ENCODE data around the gene CLTB.
"Not testable (repeated sequence)": the region's sequence is repeated elsewhere in the genome, so short reads cannot be mapped to it uniquely, and the experiment has no call there.

The CLTB gene

DNA sequence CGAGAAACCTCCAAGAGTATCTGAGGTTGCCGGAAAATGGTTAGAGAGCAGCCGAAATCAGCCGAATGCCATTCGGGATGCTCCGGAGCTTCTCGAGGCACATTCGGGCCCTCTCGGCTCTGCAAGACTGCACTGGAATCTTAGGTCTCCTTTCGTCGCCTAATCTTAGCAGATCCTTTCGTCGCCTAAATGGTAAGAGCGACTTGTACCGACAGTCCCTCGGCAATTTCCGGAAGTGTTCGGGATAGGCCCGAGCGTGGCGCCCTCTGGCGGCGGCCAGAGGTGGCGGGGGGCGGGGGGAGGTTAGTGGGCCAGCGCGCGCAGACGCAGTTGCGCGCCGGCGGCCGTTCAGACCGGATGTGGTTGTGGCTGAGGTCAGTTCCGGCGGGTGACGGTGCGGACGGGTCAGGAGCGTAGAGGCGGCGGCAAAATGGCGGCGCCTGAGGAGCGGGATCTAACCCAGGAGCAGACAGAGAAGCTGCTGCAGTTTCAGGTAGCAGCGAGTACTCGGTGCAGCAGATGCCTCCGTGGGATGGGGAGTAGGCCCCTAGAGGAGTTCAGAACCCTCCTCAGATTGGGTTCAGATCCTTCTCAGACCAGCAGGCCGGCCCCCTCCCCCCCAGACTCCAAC lies 31.8 kb upstream of the CLTB start, which contains the start of gene FAF2:
Gene FAF2 (plus strand): TSS at position 408 of the 631 bp plus-strand sequence. CDS start 23 bp downstream, at position 431.
- peak within 1 kb of the TSS; percentile 98 for H3K27ac ChIP-seq
- peak; percentile 100 for TF ChIP-seq CTCF (conservative IDR thresholded peaks at IDR 0.05)

GRCh38 chr5:176447591-176447977 lies 31.2 kb upstream of the CLTB start:
- no peak for TF ChIP-seq CTCF (conservative IDR thresholded peaks at IDR 0.05)
- H3K27ac ChIP-seq = peak overlapping the region; percentile 98

- no peak for TF ChIP-seq CTCF (conservative IDR thresholded peaks at IDR 0.05)
- H3K27ac ChIP-seq = peak overlapping the region; percentile 98
These were observed 30.7 kb upstream of the CLTB start for GRCh38 chr5:176446884-176447590.

DNA sequence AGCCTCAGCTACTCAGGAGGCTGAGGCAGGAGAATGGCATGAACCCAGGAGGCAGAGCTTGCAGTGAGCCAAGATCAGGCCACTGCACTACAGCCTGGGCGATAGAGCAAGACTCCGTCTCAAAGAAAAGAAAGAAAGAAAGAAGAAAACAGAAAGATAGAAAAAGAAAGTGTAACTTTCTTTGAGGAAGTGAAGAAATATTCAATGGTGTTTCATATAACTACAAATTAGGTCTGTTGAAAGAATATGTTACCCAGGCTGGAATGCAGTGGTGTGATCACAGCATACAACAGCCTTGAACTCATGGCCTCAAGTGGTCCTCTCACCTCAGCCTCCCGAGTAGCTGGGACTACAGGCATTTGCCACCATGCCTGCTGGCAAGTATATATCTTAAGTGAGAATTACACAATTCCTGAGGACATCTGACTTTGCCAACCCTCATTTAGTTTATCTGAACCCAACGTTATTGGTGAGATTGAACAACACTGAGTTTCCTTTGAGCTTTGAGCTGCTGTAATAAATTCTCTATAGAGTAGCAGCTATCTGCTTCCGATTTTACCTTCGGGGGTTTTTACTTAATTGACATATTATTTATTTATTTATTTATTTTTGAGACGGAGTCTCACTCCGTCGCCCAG lies 29.8 kb upstream of the CLTB start:
- no peak for TF ChIP-seq CTCF (conservative IDR thresholded peaks at IDR 0.05)
- no peak overlapping the region for H3K27ac ChIP-seq

GRCh38 chr5:176444742-176445141 lies 28.4 kb upstream of the CLTB start:
- H3K27ac ChIP-seq = no peak overlapping the region
- TF ChIP-seq CTCF (conservative IDR thresholded peaks at IDR 0.05) = no peak

- H3K27ac ChIP-seq = not testable (repeated sequence)
These were observed 26.6 kb upstream of the CLTB start for GRCh38 chr5:176442911-176443310.

GRCh38 chr5:176441921-176442323 lies 25.6 kb upstream of the CLTB start:
- no peak overlapping the region for H3K27ac ChIP-seq
- TF ChIP-seq CTCF (conservative IDR thresholded peaks at IDR 0.05) = no peak
